Endodermal cell (in vitro differentiated cells): ENCODE measurements around the gene MAPKAPK3. TPM values are rescaled to one million over a fixed set of nuclear protein-coding genes. Genes with fewer than 3 reads are reported as not detected.

Experiments used
- DNase-seq: peaks from one replicate; pipeline ENCODE4 v3.0.0-alpha.2; 2017
- H3K27ac ChIP-seq: 2 replicates; pipeline ENCODE4 v1.5.1; 2013; ENCODE audit warnings: mild to moderate bottlenecking, low read depth, low read length, moderate library complexity
- H3K27me3 ChIP-seq: 2 replicates; pipeline ENCODE4 v1.6.1; 2013; ENCODE audit warnings: mild to moderate bottlenecking, low read length, moderate library complexity; ENCODE audit not compliant: insufficient read depth, control insufficient read depth, poor library complexity, severe bottlenecking
- H3K36me3 ChIP-seq: 2 replicates; pipeline ENCODE4 v1.7.0; 2013; ENCODE audit warnings: mild to moderate bottlenecking, low read length, moderate library complexity; ENCODE audit not compliant: control insufficient read depth, insufficient read depth
- H3K4me1 ChIP-seq: one replicate; pipeline ENCODE4 v1.7.0; 2013; ENCODE audit warnings: low read length; ENCODE audit not compliant: control insufficient read depth, insufficient read depth
- H3K4me3 ChIP-seq: 2 replicates; pipeline ENCODE4 v1.5.1; 2013; ENCODE audit warnings: mild to moderate bottlenecking, low read length, moderate library complexity
- H3K9ac ChIP-seq: 2 replicates; pipeline ENCODE4 v1.6.1; 2013; ENCODE audit warnings: mild to moderate bottlenecking, low read length, moderate library complexity; ENCODE audit not compliant: poor library complexity, severe bottlenecking; ENCODE audit errors: extremely low read depth
- H3K9me3 ChIP-seq: 2 replicates; pipeline ENCODE4 v1.6.1; 2013; ENCODE audit warnings: mild to moderate bottlenecking, low read length, moderate library complexity; ENCODE audit not compliant: control insufficient read depth
- H3K27ac Mint-ChIP-seq: 2 replicates; pipeline ENCODE4 v1.8.0; 2020; ENCODE audit warnings: mixed read lengths
- H3K27me3 Mint-ChIP-seq: 2 replicates; pipeline ENCODE4 v1.8.0; 2021; ENCODE audit warnings: mild to moderate bottlenecking, mixed read lengths; ENCODE audit not compliant: insufficient read depth
- H3K36me3 Mint-ChIP-seq: 2 replicates; pipeline ENCODE4 v1.8.0; 2020; ENCODE audit warnings: low read depth, mixed read lengths
- H3K4me1 Mint-ChIP-seq: 2 replicates; pipeline ENCODE4 v1.8.0; 2020; ENCODE audit warnings: mixed read lengths
- H3K4me3 Mint-ChIP-seq: 2 replicates; pipeline ENCODE4 v1.8.0; 2020; ENCODE audit warnings: mild to moderate bottlenecking, moderate library complexity, mixed read lengths
- H3K9me3 Mint-ChIP-seq: 2 replicates; pipeline ENCODE4 v1.8.0; 2020; ENCODE audit warnings: mild to moderate bottlenecking, mixed read lengths
- WGBS, 2 experiments: methylation state at CpG; one replicate each; pipeline versions ENCODE4 v1.1.5 to v1.1.7; 2013; ENCODE audit warnings: missing lambda C conversion rate in 2 of 2, mixed read lengths in 1 of 2; ENCODE audit not compliant: insufficient coverage in 1 of 2, insufficient read length in 1 of 2; 5-methylcytosine and 5-hydroxymethylcytosine counted together
- microRNA-seq: library from miRNA; unstranded; fragments of <30 nt; microRNA quantifications from one replicate; pipeline ENCODE4 v1.2.0, GENCODE V29; 2020; ENCODE audit warnings: borderline microRNAs expressed
- total RNA-seq, 2 donors: library from RNA; stranded (reverse); fragmentation: NEBNext Ultra II Directional in 1 of 2; extraction: Animal tissue kit (Norgen Biotek cat#: 25700) in 1 of 2; gene quantifications; 2 replicates in 1 of 2; 3 replicates in 1 of 2; pipeline ENCODE4 v1.2.1, GENCODE V29; 2021
- TF ChIP-seq, protein P1 (sequence below): fragments of 200-600 bp; sonication (generic); conservative IDR thresholded peaks from 2 replicates; pipeline ENCODE4 v1.5.0; 2021; ENCODE audit warnings: antibody characterized with exemption, mild to moderate bottlenecking

Gene MAPKAPK3
- total RNA-seq, 2 donors from 2014 or later = 37.2 to 39.7 TPM

DNA sequence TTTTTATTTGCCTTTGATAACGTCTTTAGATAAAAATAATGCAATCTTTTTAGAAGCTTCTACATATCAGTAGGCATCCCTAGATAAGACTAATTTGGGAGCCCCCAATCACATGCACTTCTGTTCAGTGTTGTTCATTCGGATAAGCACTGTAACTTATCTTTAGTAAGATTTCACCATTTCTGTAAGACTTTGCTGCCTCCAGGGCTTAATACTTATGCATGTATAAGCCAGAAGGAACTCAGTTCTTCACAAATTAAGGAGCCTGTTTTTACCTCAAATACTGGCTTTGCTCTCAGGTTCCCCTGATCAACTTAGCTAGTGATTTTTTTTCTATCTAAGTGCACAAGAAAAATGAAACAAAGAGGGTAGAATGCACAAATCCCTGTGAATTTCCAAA is 78.1 kb downstream of the MAPKAPK3 start:
- H3K27me3 ChIP-seq = no peaks in the 10 kb centered on the region
- Mint-ChIP-seq H3K27ac (no peak overlapping the region), H3K36me3 (peaks cover 24% of the 10 kb centered on the region), H3K27me3 (peaks cover 6% of the 10 kb centered on the region), H3K4me3 (no peak overlapping the region), H3K9me3 (peaks cover 34% of the 10 kb centered on the region), H3K4me1 (no peaks in the 10 kb centered on the region)
- H3K9me3 ChIP-seq = peaks cover 33% of the 10 kb centered on the region
- H3K4me1 ChIP-seq = no peaks in the 10 kb centered on the region
- TF ChIP-seq, protein P1, sequence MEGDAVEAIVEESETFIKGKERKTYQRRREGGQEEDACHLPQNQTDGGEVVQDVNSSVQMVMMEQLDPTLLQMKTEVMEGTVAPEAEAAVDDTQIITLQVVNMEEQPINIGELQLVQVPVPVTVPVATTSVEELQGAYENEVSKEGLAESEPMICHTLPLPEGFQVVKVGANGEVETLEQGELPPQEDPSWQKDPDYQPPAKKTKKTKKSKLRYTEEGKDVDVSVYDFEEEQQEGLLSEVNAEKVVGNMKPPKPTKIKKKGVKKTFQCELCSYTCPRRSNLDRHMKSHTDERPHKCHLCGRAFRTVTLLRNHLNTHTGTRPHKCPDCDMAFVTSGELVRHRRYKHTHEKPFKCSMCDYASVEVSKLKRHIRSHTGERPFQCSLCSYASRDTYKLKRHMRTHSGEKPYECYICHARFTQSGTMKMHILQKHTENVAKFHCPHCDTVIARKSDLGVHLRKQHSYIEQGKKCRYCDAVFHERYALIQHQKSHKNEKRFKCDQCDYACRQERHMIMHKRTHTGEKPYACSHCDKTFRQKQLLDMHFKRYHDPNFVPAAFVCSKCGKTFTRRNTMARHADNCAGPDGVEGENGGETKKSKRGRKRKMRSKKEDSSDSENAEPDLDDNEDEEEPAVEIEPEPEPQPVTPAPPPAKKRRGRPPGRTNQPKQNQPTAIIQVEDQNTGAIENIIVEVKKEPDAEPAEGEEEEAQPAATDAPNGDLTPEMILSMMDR = no peak
- peak overlapping the region; percentile 56 for H3K4me3 ChIP-seq
- no peaks in the 10 kb centered on the region for H3K36me3 ChIP-seq
- no peak overlapping the region for H3K9ac ChIP-seq
- no peak overlapping the region for H3K27ac ChIP-seq
- whole genome bisulfite sequencing, 2 experiments = 67 to 76% methylated on average over 2 of the region's 2 CpGs
- DNase-seq = no peak

DNA sequence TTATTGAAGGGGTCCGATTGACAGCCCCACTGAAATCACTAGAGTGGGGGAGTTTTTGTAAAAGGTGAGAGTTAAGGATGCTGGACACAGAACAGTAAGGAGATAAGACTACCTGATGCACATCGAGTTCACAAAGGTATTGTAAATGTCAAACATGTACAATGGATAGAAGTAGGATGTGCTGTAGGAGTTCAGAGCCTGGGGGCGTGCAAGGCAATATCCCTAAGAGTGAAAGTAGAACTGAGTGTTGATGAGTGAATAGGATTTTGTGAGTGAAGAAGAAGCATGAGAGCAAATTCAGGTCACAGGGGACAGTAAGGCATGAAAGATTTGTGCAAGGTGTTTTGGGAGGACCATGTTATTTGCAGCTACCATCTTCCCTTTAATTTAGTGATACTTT is 79.3 kb downstream of the MAPKAPK3 start:
- Histone ChIP-seq H3K4me1 (no peaks in the 10 kb centered on the region), H3K27ac (no peak overlapping the region), H3K36me3 (no peaks in the 10 kb centered on the region), H3K27me3 (no peaks in the 10 kb centered on the region), H3K4me3 (peak overlapping the region; percentile 56), H3K9ac (no peak overlapping the region), H3K9me3 (peaks cover 30% of the 10 kb centered on the region)
- Mint-ChIP-seq H3K27me3 (peaks cover 6% of the 10 kb centered on the region), H3K27ac (no peak overlapping the region), H3K9me3 (peaks cover 35% of the 10 kb centered on the region), H3K4me3 (no peak overlapping the region), H3K36me3 (peaks cover 21% of the 10 kb centered on the region), H3K4me1 (no peaks in the 10 kb centered on the region)
- 92% methylated on average over 3 of the region's 3 CpGs for WGBS, 2 experiments
- TF ChIP-seq, protein P1 = no peak
- no peak for DNase-seq

DNA sequence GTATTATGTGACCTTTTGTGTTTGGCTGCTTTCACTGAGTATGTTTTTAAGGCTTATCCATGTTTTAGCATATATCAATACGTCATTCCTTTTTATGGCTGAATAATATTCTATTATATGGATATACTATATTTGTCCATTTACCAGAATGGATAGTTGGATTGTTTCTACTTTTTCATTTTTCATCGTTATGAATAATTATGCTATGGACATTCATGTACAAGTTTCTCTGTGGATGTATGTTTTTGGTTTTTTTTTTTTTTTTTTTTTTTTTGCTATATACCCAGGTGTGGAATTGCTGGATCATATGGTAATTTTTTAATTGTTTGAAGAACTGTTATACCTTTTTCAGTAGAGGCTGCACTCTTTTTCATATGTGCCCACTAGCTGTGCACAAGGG is 81.3 kb downstream of the MAPKAPK3 start:
- no peak overlapping the region for H3K4me3 ChIP-seq
- Mint-ChIP-seq H3K4me1 (no peaks in the 10 kb centered on the region), H3K27ac (no peak overlapping the region), H3K36me3 (peaks cover 24% of the 10 kb centered on the region), H3K9me3 (peaks cover 48% of the 10 kb centered on the region), H3K4me3 (no peak overlapping the region), H3K27me3 (no peaks in the 10 kb centered on the region)
- H3K9me3 ChIP-seq = peaks cover 42% of the 10 kb centered on the region
- WGBS, 2 experiments = 80% methylated on average over 1 of the region's 2 CpGs; no CpG with 5 or more reads in 1 of the 2 experiments
- H3K36me3 ChIP-seq = no peaks in the 10 kb centered on the region
- TF ChIP-seq, protein P1 = no peak
- no peak overlapping the region for H3K9ac ChIP-seq
- DNase-seq = no peak
- H3K4me1 ChIP-seq = no peaks in the 10 kb centered on the region
- H3K27ac ChIP-seq = no peak overlapping the region
- no peaks in the 10 kb centered on the region for H3K27me3 ChIP-seq

Small RNA genes within 50 kb of the gene (microRNA-seq; reads per million reads assigned to microRNA genes)
- gene MIR4787 = 3.7 reads per million, percentile 24 among the genes with 10 or more reads in this experiment

Other genes starting within 250 kb of the MAPKAPK3 start
- 10 to 100 TPM; 17.6 to 20.7 TPM for gene CACNA2D2, start 113.5 kb upstream of the MAPKAPK3 start, total RNA-seq
- gene C3orf18, start 49.4 kb upstream of the MAPKAPK3 start, total RNA-seq = 10 to 100 TPM; 14.4 to 16.9 TPM
- 10 to 100 TPM; 24.1 to 25.8 TPM for gene HEMK1, start 47.6 kb upstream of the MAPKAPK3 start, total RNA-seq
- 1 to 10 TPM; 1.2 to 2.0 TPM for gene CISH, start 5.4 kb upstream of the MAPKAPK3 start, total RNA-seq
- 1 to 10 TPM; 7.7 to 8.5 TPM for gene DOCK3, start 57.8 kb downstream of the MAPKAPK3 start, total RNA-seq